ENCODE data around the gene EML4. TPM values are rescaled to one million over a fixed set of nuclear protein-coding genes. Genes with fewer than 3 reads are reported as not detected.

The EML4 gene
- total RNA-seq, 1 donor = 178 TPM

- no peak overlapping the region for H3K4me3 ChIP-seq (ENCODE audit: low read length)
- H3K9me3 ChIP-seq (ENCODE audit: low read depth, low read length) = no peaks in the 10 kb centered on the region
- H3K27me3 ChIP-seq (ENCODE audit: insufficient read depth, low read length) = no peaks in the 10 kb centered on the region
- peaks cover 24% of the 10 kb centered on the region for H3K4me1 ChIP-seq (ENCODE audit: insufficient read depth, low read length)
These were observed 45.5 kb downstream of the EML4 start for GRCh38 chr2:42214669-42215068.

- Histone ChIP-seq H3K4me1 (ENCODE audit: insufficient read depth, low read length) (peaks cover 22% of the 10 kb centered on the region), H3K27me3 (ENCODE audit: insufficient read depth, low read length) (no peaks in the 10 kb centered on the region), H3K9me3 (ENCODE audit: low read depth, low read length) (no peaks in the 10 kb centered on the region), H3K4me3 (ENCODE audit: low read length) (no peak overlapping the region)
These were observed 47.5 kb downstream of the EML4 start for GRCh38 chr2:42216694-42217093.

GRCh38 chr2:42217307-42217706, 48.2 kb downstream of the EML4 start:
- peaks cover 20% of the 10 kb centered on the region for H3K4me1 ChIP-seq (ENCODE audit: insufficient read depth, low read length)
- H3K9me3 ChIP-seq (ENCODE audit: low read depth, low read length) = no peaks in the 10 kb centered on the region
- no peaks in the 10 kb centered on the region for H3K27me3 ChIP-seq (ENCODE audit: insufficient read depth, low read length)
- no peak overlapping the region for H3K4me3 ChIP-seq (ENCODE audit: low read length)

GRCh38 chr2:42217914-42218313, 48.8 kb downstream of the EML4 start:
- no peak overlapping the region for H3K4me3 ChIP-seq (ENCODE audit: low read length)
- no peaks in the 10 kb centered on the region for H3K27me3 ChIP-seq (ENCODE audit: insufficient read depth, low read length)
- H3K4me1 ChIP-seq (ENCODE audit: insufficient read depth, low read length) = peaks cover 20% of the 10 kb centered on the region
- no peaks in the 10 kb centered on the region for H3K9me3 ChIP-seq (ENCODE audit: low read depth, low read length)

GRCh38 chr2:42218712-42219111, 49.6 kb downstream of the EML4 start:
- Histone ChIP-seq H3K4me3 (ENCODE audit: low read length) (no peak overlapping the region), H3K27me3 (ENCODE audit: insufficient read depth, low read length) (no peaks in the 10 kb centered on the region), H3K9me3 (ENCODE audit: low read depth, low read length) (no peaks in the 10 kb centered on the region), H3K4me1 (ENCODE audit: insufficient read depth, low read length) (peaks cover 20% of the 10 kb centered on the region)

GRCh38 chr2:42219160-42219559, 50.0 kb downstream of the EML4 start:
- Histone ChIP-seq H3K27me3 (ENCODE audit: insufficient read depth, low read length) (no peaks in the 10 kb centered on the region), H3K4me1 (ENCODE audit: insufficient read depth, low read length) (peaks cover 20% of the 10 kb centered on the region), H3K4me3 (ENCODE audit: low read length) (no peak overlapping the region), H3K9me3 (ENCODE audit: low read depth, low read length) (no peaks in the 10 kb centered on the region)

GRCh38 chr2:42220566-42220965, 51.4 kb downstream of the EML4 start:
- H3K4me1 ChIP-seq (ENCODE audit: insufficient read depth, low read length) = peaks cover 11% of the 10 kb centered on the region
- H3K9me3 ChIP-seq (ENCODE audit: low read depth, low read length) = no peaks in the 10 kb centered on the region
- H3K4me3 ChIP-seq (ENCODE audit: low read length) = no peak overlapping the region
- no peaks in the 10 kb centered on the region for H3K27me3 ChIP-seq (ENCODE audit: insufficient read depth, low read length)

GRCh38 chr2:42223067-42223854, 54.1 kb downstream of the EML4 start:
- Histone ChIP-seq H3K4me3 (ENCODE audit: low read length) (no peak overlapping the region), H3K4me1 (ENCODE audit: insufficient read depth, low read length) (peaks cover 8% of the 10 kb centered on the region), H3K9me3 (ENCODE audit: low read depth, low read length) (no peaks in the 10 kb centered on the region), H3K27me3 (ENCODE audit: insufficient read depth, low read length) (no peaks in the 10 kb centered on the region)

- Histone ChIP-seq H3K4me1 (ENCODE audit: insufficient read depth, low read length) (peaks cover 8% of the 10 kb centered on the region), H3K9me3 (ENCODE audit: low read depth, low read length) (no peaks in the 10 kb centered on the region), H3K27me3 (ENCODE audit: insufficient read depth, low read length) (no peaks in the 10 kb centered on the region), H3K4me3 (ENCODE audit: low read length) (no peak overlapping the region)
These were observed 54.7 kb downstream of the EML4 start for GRCh38 chr2:42223855-42224268.

GRCh38 chr2:42224422-42225067, 55.4 kb downstream of the EML4 start:
- Histone ChIP-seq H3K27me3 (ENCODE audit: insufficient read depth, low read length) (no peaks in the 10 kb centered on the region), H3K4me1 (ENCODE audit: insufficient read depth, low read length) (peaks cover 8% of the 10 kb centered on the region), H3K9me3 (ENCODE audit: low read depth, low read length) (no peaks in the 10 kb centered on the region), H3K4me3 (ENCODE audit: low read length) (no peak overlapping the region)

GRCh38 chr2:42225573-42225972, 56.4 kb downstream of the EML4 start:
- Histone ChIP-seq H3K4me3 (ENCODE audit: low read length) (no peak overlapping the region), H3K4me1 (ENCODE audit: insufficient read depth, low read length) (peaks cover 8% of the 10 kb centered on the region), H3K27me3 (ENCODE audit: insufficient read depth, low read length) (no peaks in the 10 kb centered on the region), H3K9me3 (ENCODE audit: low read depth, low read length) (no peaks in the 10 kb centered on the region)

GRCh38 chr2:42227491-42227890, 58.3 kb downstream of the EML4 start:
- H3K9me3 ChIP-seq (ENCODE audit: low read depth, low read length) = no peaks in the 10 kb centered on the region
- H3K4me1 ChIP-seq (ENCODE audit: insufficient read depth, low read length) = peaks cover 8% of the 10 kb centered on the region
- H3K4me3 ChIP-seq (ENCODE audit: low read length) = no peak overlapping the region
- no peaks in the 10 kb centered on the region for H3K27me3 ChIP-seq (ENCODE audit: insufficient read depth, low read length)

GRCh38 chr2:42228101-42228500, 58.9 kb downstream of the EML4 start:
- Histone ChIP-seq H3K4me1 (ENCODE audit: insufficient read depth, low read length) (peaks cover 8% of the 10 kb centered on the region), H3K27me3 (ENCODE audit: insufficient read depth, low read length) (no peaks in the 10 kb centered on the region), H3K4me3 (ENCODE audit: low read length) (no peak overlapping the region), H3K9me3 (ENCODE audit: low read depth, low read length) (no peaks in the 10 kb centered on the region)

GRCh38 chr2:42229949-42230348, 60.8 kb downstream of the EML4 start:
- Histone ChIP-seq H3K4me3 (ENCODE audit: low read length) (no peak overlapping the region), H3K4me1 (ENCODE audit: insufficient read depth, low read length) (peaks cover 8% of the 10 kb centered on the region), H3K9me3 (ENCODE audit: low read depth, low read length) (no peaks in the 10 kb centered on the region), H3K27me3 (ENCODE audit: insufficient read depth, low read length) (no peaks in the 10 kb centered on the region)

- no peaks in the 10 kb centered on the region for H3K27me3 ChIP-seq (ENCODE audit: insufficient read depth, low read length)
- H3K4me3 ChIP-seq (ENCODE audit: low read length) = no peak overlapping the region
- H3K9me3 ChIP-seq (ENCODE audit: low read depth, low read length) = no peaks in the 10 kb centered on the region
- H3K4me1 ChIP-seq (ENCODE audit: insufficient read depth, low read length) = peaks cover 8% of the 10 kb centered on the region
These were observed 61.7 kb downstream of the EML4 start for GRCh38 chr2:42230891-42231290.

GRCh38 chr2:42232024-42232423, 62.9 kb downstream of the EML4 start:
- H3K4me1 ChIP-seq (ENCODE audit: insufficient read depth, low read length) = peaks cover 6% of the 10 kb centered on the region

More at GRCh38 chr2:42232024-42232423, 62.9 kb downstream of the EML4 start:
- no peaks in the 10 kb centered on the region for H3K9me3 ChIP-seq (ENCODE audit: low read depth, low read length)
- no peak overlapping the region for H3K4me3 ChIP-seq (ENCODE audit: low read length)
- no peaks in the 10 kb centered on the region for H3K27me3 ChIP-seq (ENCODE audit: insufficient read depth, low read length)
